WERI-Rb-1 (cell line): ENCODE measurements around the gene GMDS.

ENCODE experiments used
- DNase-seq: peaks from one replicate; pipeline ENCODE4 v3.0.0-alpha.2; 2020
- H3K27ac ChIP-seq: fragments of 250-450 bp; sonication (Bioruptor Pico); 2 replicates; pipeline ENCODE4 v1.5.1; 2020; ENCODE audit warnings: mild to moderate bottlenecking, moderate library complexity
- H3K27me3 ChIP-seq: fragments of 250-450 bp; sonication (Bioruptor Pico); 2 replicates; pipeline ENCODE4 v1.5.1; 2021; ENCODE audit warnings: mild to moderate bottlenecking, low read depth, moderate library complexity; ENCODE audit not compliant: insufficient read depth, severe bottlenecking
- H3K36me3 ChIP-seq: fragments of 250-450 bp; sonication (Bioruptor Pico); 2 replicates; pipeline ENCODE4 v1.5.1; 2020; ENCODE audit warnings: mild to moderate bottlenecking, moderate library complexity
- H3K4me3 ChIP-seq: 2 replicates; pipeline ENCODE4 v1.5.1; 2011; ENCODE audit warnings: low read depth, mild to moderate bottlenecking, control low read depth, low read length
- H3K9me3 ChIP-seq: fragments of 250-450 bp; sonication (Bioruptor Pico); 2 replicates; pipeline ENCODE4 v1.5.1; 2021; ENCODE audit warnings: mild to moderate bottlenecking, moderate library complexity; ENCODE audit not compliant: severe bottlenecking
- CTCF ChIP-seq: IDR thresholded peaks from 2 replicates; pipeline ENCODE4 v1.5.1; 2011; ENCODE audit warnings: low read depth, mild to moderate bottlenecking, control low read depth, inconsistent platforms, low read length

The GMDS gene

GRCh38 chr6:1825926-1826325 lies 419.5 kb downstream of the GMDS start:
- Histone ChIP-seq H3K36me3 (no peaks in the 10 kb centered on the region), H3K27me3 (no peaks in the 10 kb centered on the region), H3K27ac (no peak overlapping the region), H3K9me3 (peaks cover 3% of the 10 kb centered on the region), H3K4me3 (no peak overlapping the region)
- no peak for DNase-seq
- TF ChIP-seq CTCF, result no peak

DNA sequence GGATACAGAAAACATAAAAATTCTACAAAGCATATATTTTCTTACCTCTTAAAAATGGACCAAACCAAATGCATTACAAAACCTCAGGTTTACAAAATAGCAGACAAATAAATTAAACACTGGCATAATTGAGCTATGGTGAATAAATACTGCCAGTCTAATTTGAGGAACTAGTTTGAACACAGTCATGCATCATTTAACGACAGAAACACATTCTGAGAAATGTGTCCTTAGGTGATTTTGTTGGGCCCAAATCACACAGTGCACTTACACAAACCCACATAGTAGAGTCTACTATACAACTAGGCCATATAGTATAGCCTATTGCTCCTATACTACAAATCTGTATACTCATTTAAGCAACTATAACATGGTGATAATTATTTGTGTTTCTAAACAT lies 420.1 kb downstream of the GMDS start:
- Histone ChIP-seq H3K36me3 (no peaks in the 10 kb centered on the region), H3K9me3 (peaks cover 3% of the 10 kb centered on the region), H3K27me3 (no peaks in the 10 kb centered on the region), H3K27ac (no peak overlapping the region), H3K4me3 (no peak overlapping the region)
- DNase-seq, result no peak
- no peak for TF ChIP-seq CTCF

DNA sequence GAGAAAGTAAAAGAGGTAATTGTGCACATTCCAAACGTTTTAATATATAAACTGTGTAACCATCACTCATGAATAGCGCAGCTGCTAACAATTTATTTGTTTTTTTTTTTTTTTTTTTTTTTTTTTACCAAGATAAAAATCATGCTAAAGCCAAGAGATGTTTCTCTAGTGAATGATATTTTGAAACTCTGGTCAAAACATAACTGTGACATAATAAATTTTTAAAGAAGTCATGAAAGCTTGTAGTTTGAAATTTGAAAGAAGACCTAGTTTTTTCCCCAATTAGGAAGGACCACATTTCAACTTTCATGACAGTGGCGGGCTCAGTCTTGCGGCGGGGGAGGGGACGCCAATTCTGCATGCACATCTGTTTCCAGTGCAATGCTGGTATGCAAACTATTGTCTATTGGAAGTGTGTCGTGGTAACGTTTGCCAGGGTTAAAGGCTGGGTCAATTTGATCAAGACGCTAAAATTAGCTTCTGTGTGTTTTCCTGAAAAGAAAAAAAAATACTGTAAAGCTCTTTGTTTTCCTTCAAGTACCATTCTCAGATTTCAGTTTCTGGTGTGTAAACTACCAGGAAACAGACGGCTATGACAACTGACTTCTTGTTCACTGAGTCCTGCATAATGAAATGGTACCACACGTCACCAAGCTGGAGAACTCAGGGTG lies 423.8 kb downstream of the GMDS start:
- Histone ChIP-seq H3K27me3 (no peaks in the 10 kb centered on the region), H3K4me3 (no peak overlapping the region), H3K27ac (no peak overlapping the region), H3K36me3 (no peaks in the 10 kb centered on the region), H3K9me3 (no peaks in the 10 kb centered on the region)
- DNase-seq, result no peak
- TF ChIP-seq CTCF, result no peak

DNA sequence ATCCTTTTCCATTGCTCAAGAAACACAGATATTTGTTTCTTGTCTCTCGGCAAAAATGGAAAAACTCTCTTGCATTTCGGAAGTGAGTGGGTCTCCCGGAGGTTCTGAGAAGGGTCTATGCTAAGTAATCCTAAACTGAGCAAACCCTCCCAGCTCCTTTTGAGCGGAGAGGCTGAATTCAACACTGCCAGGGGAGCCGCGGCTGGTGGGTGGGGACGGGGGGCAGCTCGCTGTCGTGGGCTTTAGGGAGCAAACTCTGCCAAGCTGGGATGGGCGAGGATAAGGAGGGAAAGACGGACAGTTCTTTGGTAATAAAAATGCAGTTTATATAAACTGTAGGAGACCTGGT lies 424.3 kb downstream of the GMDS start:
- no peaks in the 10 kb centered on the region for H3K27me3 ChIP-seq
- H3K4me3 ChIP-seq, result no peak overlapping the region
- H3K9me3 ChIP-seq, result no peaks in the 10 kb centered on the region
- H3K36me3 ChIP-seq, result no peaks in the 10 kb centered on the region
- no peak overlapping the region for H3K27ac ChIP-seq
- TF ChIP-seq CTCF, result no peak
- no peak for DNase-seq

- TF ChIP-seq CTCF, result no peak
Observed at GRCh38 chr6:1820714-1821113, 424.7 kb downstream of the GMDS start.

DNA sequence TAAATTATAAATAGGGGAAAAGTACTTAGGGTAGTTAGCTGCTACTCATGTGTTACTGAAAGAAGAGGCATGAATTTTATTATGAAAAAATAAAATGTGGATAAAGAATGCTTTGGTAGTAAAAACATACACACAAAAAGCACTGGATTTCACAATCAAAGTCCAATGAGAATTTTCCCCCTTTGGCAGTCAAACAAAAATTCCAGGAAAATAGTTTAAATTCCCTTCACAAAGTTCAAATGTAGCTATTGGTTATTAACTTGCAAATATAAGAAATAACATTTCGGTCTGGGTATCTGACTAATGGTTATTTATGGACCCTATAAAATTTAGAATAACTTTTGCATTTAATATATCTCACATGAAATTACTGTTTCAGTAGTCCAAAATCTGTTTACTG lies 425.2 kb downstream of the GMDS start:
- H3K27me3 ChIP-seq, result no peaks in the 10 kb centered on the region
- no peak overlapping the region for H3K4me3 ChIP-seq
- H3K9me3 ChIP-seq, result no peaks in the 10 kb centered on the region
- DNase-seq, result no peak
- no peak overlapping the region for H3K27ac ChIP-seq
- H3K36me3 ChIP-seq, result no peaks in the 10 kb centered on the region
- TF ChIP-seq CTCF, result no peak

More at GRCh38 chr6:1820714-1821113, 424.7 kb downstream of the GMDS start:
- no peak overlapping the region for H3K4me3 ChIP-seq
- H3K27me3 ChIP-seq, result no peaks in the 10 kb centered on the region
- no peak for DNase-seq
- H3K36me3 ChIP-seq, result no peaks in the 10 kb centered on the region
- no peak overlapping the region for H3K27ac ChIP-seq
- H3K9me3 ChIP-seq, result no peaks in the 10 kb centered on the region
